Osteocyte (in vitro differentiated cells): Measurements from ENCODE around the gene RSPO3. TPM values are rescaled to one million over a fixed set of nuclear protein-coding genes. Genes with fewer than 3 reads are reported as not detected.

Experiments
- DNase-seq: peaks from one replicate; pipeline ENCODE4 v3.0.0; 2021; ENCODE audit warnings: mixed read lengths; ENCODE audit not compliant: unreplicated experiment; ENCODE audit errors: extremely low spot score
- H3K27ac Mint-ChIP-seq: one replicate; pipeline ENCODE4 v1.8.0; 2021; ENCODE audit warnings: mild to moderate bottlenecking, mixed read lengths; ENCODE audit not compliant: unreplicated experiment
- H3K27me3 Mint-ChIP-seq: one replicate; pipeline ENCODE4 v1.8.0; 2021; ENCODE audit warnings: mixed read lengths; ENCODE audit not compliant: unreplicated experiment
- H3K36me3 Mint-ChIP-seq: one replicate; pipeline ENCODE4 v1.8.0; 2021; ENCODE audit warnings: mixed read lengths; ENCODE audit not compliant: unreplicated experiment
- H3K4me1 Mint-ChIP-seq: one replicate; pipeline ENCODE4 v1.8.0; 2021; ENCODE audit warnings: mixed read lengths; ENCODE audit not compliant: unreplicated experiment
- H3K4me3 Mint-ChIP-seq: one replicate; pipeline ENCODE4 v1.8.0; 2021; ENCODE audit warnings: mild to moderate bottlenecking, moderate library complexity, mixed read lengths; ENCODE audit not compliant: unreplicated experiment
- H3K9me3 Mint-ChIP-seq: one replicate; pipeline ENCODE4 v1.8.0; 2021; ENCODE audit warnings: mixed read lengths; ENCODE audit not compliant: unreplicated experiment
- CTCF ChIP-seq: fragments of 200-600 bp; sonication (generic); IDR thresholded peaks from 2 replicates; pipeline ENCODE4 v1.5.0; 2021; ENCODE audit warnings: antibody characterized with exemption, mild to moderate bottlenecking, moderate library complexity
- total RNA-seq: library from RNA; stranded (reverse); gene quantifications from 2 replicates; pipeline ENCODE4 v1.2.1, GENCODE V29; 2021

RSPO3 gene
- total RNA-seq, 1 donor from 2014 or later = 4.5 TPM

GRCh38 chr6:127117979-127118297 is 533 bp upstream of the RSPO3 start:
- Mint-ChIP-seq H3K4me3 (peak overlapping the region; percentile 79), H3K27ac (no peak overlapping the region), H3K4me1 (peaks cover 29% of the 10 kb centered on the region), H3K27me3 (peaks cover 74% of the 10 kb centered on the region), H3K36me3 (no peaks in the 10 kb centered on the region), H3K9me3 (no peaks in the 10 kb centered on the region)
- TF ChIP-seq CTCF = no peak
- DNase-seq = no peak

- no peaks in the 10 kb centered on the region for H3K36me3 Mint-ChIP-seq
- no peak for TF ChIP-seq CTCF
- H3K27me3 Mint-ChIP-seq = peaks cover 81% of the 10 kb centered on the region
- H3K4me3 Mint-ChIP-seq = peak overlapping the region; percentile 84
- H3K4me1 Mint-ChIP-seq = peaks cover 32% of the 10 kb centered on the region
- H3K27ac Mint-ChIP-seq = no peak overlapping the region
- DNase-seq = no peak
- H3K9me3 Mint-ChIP-seq = no peaks in the 10 kb centered on the region
Measured at GRCh38 chr6:127119102-127120022, 891 bp downstream of the RSPO3 start.

- DNase-seq = no peak
- Mint-ChIP-seq H3K4me1 (peaks cover 32% of the 10 kb centered on the region), H3K36me3 (no peaks in the 10 kb centered on the region), H3K9me3 (no peaks in the 10 kb centered on the region), H3K27ac (no peak overlapping the region), H3K27me3 (peaks cover 78% of the 10 kb centered on the region), H3K4me3 (peak overlapping the region; percentile 84)
- TF ChIP-seq CTCF = no peak
Measured at GRCh38 chr6:127120023-127120786, 1.7 kb downstream of the RSPO3 start.

- Mint-ChIP-seq H3K4me3 (peak overlapping the region; percentile 84), H3K9me3 (no peaks in the 10 kb centered on the region), H3K36me3 (no peaks in the 10 kb centered on the region), H3K27ac (no peak overlapping the region), H3K27me3 (peaks cover 76% of the 10 kb centered on the region), H3K4me1 (peaks cover 32% of the 10 kb centered on the region)
- DNase-seq = peak; percentile 92
- peak; percentile 92 for TF ChIP-seq CTCF
Measured at GRCh38 chr6:127120787-127121636, 2.5 kb downstream of the RSPO3 start.
